GM12892 (cell line): ENCODE measurements around the gene TEX13C.

Experiments used
- POLR2A ChIP-seq: IDR thresholded peaks from 2 replicates; pipeline ENCODE4 v1.6.1; 2011; ENCODE audit warnings: low read depth, low read length, control low read depth
- POLR2AphosphoS5 ChIP-seq: IDR thresholded peaks from 2 replicates; pipeline ENCODE4 v1.6.1; 2011; ENCODE audit warnings: low read depth, low read length, control low read depth
- TAF1 ChIP-seq: IDR thresholded peaks from 2 replicates; pipeline ENCODE4 v1.6.1; 2011; ENCODE audit warnings: low read depth, mild to moderate bottlenecking, control low read depth, low read length, borderline replicate concordance

DNA sequence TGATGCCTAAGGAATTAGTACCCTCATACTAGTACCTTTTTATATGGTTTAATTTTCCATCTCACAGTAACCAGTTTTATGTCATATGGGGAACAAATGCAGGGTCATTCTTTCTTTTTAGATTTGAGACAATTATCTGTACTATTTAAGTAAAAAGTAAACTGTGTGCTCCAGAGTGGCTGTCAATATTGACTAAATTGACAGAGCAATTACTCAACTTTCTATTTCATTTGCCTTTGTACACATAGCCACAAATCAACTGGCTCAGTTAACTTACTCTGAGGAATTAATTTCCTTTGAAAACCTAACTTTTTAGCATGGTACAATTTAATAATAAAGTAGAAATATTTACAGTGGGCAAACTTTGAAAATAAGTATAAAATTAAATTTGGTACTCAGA lies 28.5 kb upstream of the TEX13C start:
- TF ChIP-seq POLR2AphosphoS5 (no peak), POLR2A (no peak), TAF1 (no peak)
